Measurements from ENCODE around the gene DMXL1. TPM values are rescaled to one million over a fixed set of nuclear protein-coding genes. Genes with fewer than 3 reads are reported as not detected.

The DMXL1 gene
- total RNA-seq, 1 donor from 2014 or later = 27.5 TPM

DNA sequence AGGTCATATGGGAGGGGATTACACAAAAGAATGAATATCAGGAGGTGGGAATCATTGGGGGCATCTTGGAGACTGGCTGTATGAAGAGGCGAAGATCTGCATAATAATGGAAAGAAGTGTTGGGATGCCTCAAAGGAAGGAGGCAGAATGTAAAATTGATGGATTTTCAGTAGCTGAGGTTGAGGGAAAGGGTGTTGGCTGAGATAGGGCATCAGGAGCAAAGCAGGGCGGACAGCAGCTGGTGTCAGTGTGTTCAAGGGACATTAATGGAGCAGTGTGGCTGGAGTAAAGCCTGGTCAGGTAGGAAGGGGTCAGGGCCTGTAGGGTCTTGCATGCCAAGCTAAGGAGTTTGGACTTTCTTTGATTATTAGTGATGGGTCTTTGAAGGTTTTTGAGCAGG lies 219.7 kb downstream of the DMXL1 start:
- ATAC-seq = no peak

DNA sequence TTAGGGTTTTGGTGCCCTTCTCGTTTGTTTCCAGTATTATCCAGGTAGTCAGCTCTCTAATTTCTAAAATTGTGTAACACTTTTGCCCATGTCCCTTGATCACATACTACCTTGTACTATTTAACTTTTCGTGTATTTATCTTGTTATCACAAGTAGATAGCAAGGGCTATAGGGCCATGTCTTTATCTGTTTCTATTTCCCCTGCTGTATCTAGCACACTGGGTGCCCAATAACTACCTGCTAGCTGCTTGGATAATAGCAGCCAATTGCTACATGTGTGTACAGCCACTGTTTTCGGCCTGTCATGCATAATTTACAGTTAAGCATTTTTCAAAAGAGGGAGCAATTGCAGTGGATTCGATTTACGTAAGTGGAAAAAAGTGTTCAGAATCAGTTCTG lies 220.2 kb downstream of the DMXL1 start:
- no peak for ATAC-seq

DNA sequence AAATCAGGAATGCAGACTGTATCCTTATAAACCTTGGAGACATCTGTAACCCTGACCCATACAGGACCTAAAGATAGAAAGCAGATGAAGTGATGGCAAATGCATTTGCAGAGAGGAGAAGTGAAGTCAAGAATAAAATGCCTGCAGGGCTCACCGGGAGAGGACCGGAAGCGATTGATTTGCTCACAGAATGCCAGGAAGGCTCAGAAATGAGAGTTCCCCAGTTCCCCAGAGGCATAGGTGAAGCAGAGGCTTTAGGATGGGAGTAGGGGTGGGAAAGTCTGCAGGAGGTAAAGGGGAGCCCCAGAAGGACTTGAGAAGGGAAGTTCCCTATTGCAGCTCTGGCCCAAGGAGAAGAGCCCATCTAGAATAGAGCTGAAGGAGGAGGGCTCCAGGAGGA lies 221.0 kb downstream of the DMXL1 start:
- no peak for ATAC-seq

DNA sequence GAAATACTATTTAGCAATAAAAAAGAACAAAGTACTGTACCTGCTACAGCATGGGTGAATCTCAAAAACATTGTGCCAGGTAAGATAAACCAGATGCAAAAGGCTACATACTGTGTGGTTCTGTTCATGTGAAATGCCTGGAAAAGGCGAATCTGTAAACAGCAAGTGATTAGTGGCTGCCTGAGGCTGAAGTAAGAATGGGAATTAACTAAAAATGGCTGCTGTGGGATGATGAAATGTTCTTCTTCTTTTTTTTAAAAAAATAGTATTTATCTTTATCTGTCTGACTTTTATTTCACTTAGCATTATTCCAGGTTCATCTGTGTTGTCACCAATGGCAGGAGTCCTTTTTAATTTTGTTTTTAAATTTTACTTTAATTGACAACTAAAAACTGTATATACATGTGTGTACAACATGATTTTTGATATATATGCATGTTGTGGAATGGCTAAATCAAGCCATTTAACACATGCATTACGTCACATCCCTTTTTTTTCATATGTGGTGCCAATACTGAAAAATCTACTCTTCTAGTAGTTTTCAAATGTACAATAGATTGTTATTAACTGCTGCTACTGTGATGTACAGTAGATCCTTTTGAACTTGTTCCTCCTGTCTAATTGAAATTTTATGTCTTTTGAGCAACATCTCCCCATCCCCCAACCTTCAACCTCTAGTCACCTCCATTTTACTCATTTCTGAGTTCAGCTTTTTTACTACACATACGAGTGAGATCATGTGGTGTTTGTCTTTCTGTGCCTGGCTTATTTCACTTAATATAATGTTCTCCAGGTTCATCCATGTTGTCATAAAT lies 222.0 kb downstream of the DMXL1 start:
- no peak for ATAC-seq

DNA sequence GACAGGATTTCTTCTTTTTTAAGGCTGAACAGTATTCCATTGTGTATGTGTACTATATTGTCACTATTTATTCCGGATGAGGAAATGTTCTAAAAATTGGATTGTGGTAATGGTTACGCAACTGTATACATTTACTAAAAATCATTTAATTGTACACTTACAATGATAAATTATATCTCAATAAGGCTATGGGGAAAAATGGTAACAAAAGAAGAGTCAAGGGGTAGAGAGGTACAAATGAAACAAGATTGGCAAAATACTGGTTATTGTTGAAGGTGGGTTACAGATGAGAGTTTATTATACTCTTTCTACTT lies 222.6 kb downstream of the DMXL1 start:
- ATAC-seq = no peak

Other genes starting within 250 kb of the DMXL1 start
- gene DTWD2, start 82.5 kb upstream of the DMXL1 start, total RNA-seq = 7.9 TPM